GM12891 (cell line): ENCODE results near the gene PHLPP1.

Source experiments
- POLR2A ChIP-seq: IDR thresholded peaks from 2 replicates; pipeline ENCODE4 v1.6.1; 2011; ENCODE audit warnings: low read depth, low read length, control low read depth
- POU2F2 ChIP-seq: IDR thresholded peaks from 2 replicates; pipeline ENCODE4 v1.6.1; 2011; ENCODE audit warnings: low read depth, mild to moderate bottlenecking, control low read depth, low read length, moderate library complexity

GRCh38 chr18:62751341-62751821 is 36.0 kb downstream of the PHLPP1 start:
- no peak for TF ChIP-seq POLR2A
- TF ChIP-seq POU2F2, result no peak
